ENCODE results near the gene CLTC. TPM values are rescaled to one million over a fixed set of nuclear protein-coding genes. Genes with fewer than 3 reads are reported as not detected.

Gene CLTC
- total RNA-seq, 1 experiment from 2014 or later, result 219 TPM

Other genes with a start within 250 kb of the CLTC start
- gene DHX40, start 54.3 kb upstream of the CLTC start, total RNA-seq (2014; rRNA removed; shearing (Covaris generic)), result 45.6 and 47.2 TPM in 2 replicates
- 30.4 and 31.9 TPM in 2 replicates for gene PTRH2, start 87.5 kb downstream of the CLTC start, total RNA-seq (2014; rRNA removed; shearing (Covaris generic))
- gene VMP1, start 87.8 kb downstream of the CLTC start, total RNA-seq (2014; rRNA removed; shearing (Covaris generic)), result 44.5 and 46.5 TPM in 2 replicates

Measured in SJCRH30 (cell line).